ENCODE measurements around the gene AQP12A.

GRCh38 chr2:240650254-240650965 lies 41.3 kb upstream of the AQP12A start:
- TF ChIP-seq POLR2AphosphoS5 (IDR thresholded peaks at IDR 0.05; ENCODE audit: low read length): no peak
- no peak for TF ChIP-seq NRF1 (conservative IDR thresholded peaks at IDR 0.05; ENCODE audit: low read depth, low read length)
- no peak for TF ChIP-seq ZBTB33 (IDR thresholded peaks at IDR 0.05)
- TF ChIP-seq TAF1 (IDR thresholded peaks at IDR 0.05; ENCODE audit: borderline replicate concordance, low read depth, low read length): no peak
- no peak for TF ChIP-seq ESRRA (IDR thresholded peaks at IDR 0.05; ENCODE audit: low read length)
- TF ChIP-seq CTCF (IDR thresholded peaks at IDR 0.05 in 2 of 3, conservative IDR thresholded peaks at IDR 0.05 in 1 of 3; ENCODE audit: control insufficient read depth in 2 of 3, extremely low read depth in 1 of 3, insufficient read depth in 1 of 3, low read depth in 3 of 3, low read length in 3 of 3): no peak
- no peak for TF ChIP-seq SMAD1 (IDR thresholded peaks at IDR 0.05; ENCODE audit: low read depth, partially characterized antibody)
